Mesenchymal stem cell (in vitro differentiated cells and primary cell): ENCODE results near the gene RCC2.
"Not testable (repeated sequence)": the region's sequence is repeated elsewhere in the genome, so short reads cannot be mapped to it uniquely, and the experiment has no call there.

Source experiments
- DNase-seq: peaks from one replicate; pipeline ENCODE4 v3.0.0-alpha.2; 2013
- H2AFZ ChIP-seq: one replicate; pipeline ENCODE4 v1.6.1; 2013; ENCODE audit warnings: low read depth, mild to moderate bottlenecking, control low read depth, inconsistent platforms, low read length, moderate library complexity
- H2AK5ac ChIP-seq: 2 replicates; pipeline ENCODE4 v1.6.1; 2013; ENCODE audit warnings: low read length, moderate library complexity, mild to moderate bottlenecking, inconsistent platforms; ENCODE audit not compliant: severe bottlenecking
- H2BK120ac ChIP-seq: one replicate; pipeline ENCODE4 v1.6.1; 2013; ENCODE audit warnings: low read depth, mild to moderate bottlenecking, inconsistent platforms, low read length, moderate library complexity
- H2BK12ac ChIP-seq, 2 experiments: one replicate each; pipeline ENCODE4 v1.6.1; 2013; ENCODE audit warnings: inconsistent platforms in 2 of 2, low read length in 2 of 2, mild to moderate bottlenecking in 2 of 2, moderate library complexity in 2 of 2, control low read depth in 1 of 2
- H2BK15ac ChIP-seq: one replicate; pipeline ENCODE4 v1.6.1; 2013; ENCODE audit warnings: mild to moderate bottlenecking, low read depth, inconsistent platforms; ENCODE audit not compliant: poor library complexity, severe bottlenecking
- H2BK5ac ChIP-seq: 2 replicates; pipeline ENCODE4 v1.6.1; 2013; ENCODE audit warnings: low read depth, mild to moderate bottlenecking, low read length, control low read depth, inconsistent platforms; ENCODE audit not compliant: poor library complexity, severe bottlenecking
- H3K14ac ChIP-seq, 2 experiments: one replicate each; pipeline ENCODE4 v1.6.1; 2013; ENCODE audit warnings: inconsistent platforms in 2 of 2, low read length in 2 of 2, control low read depth in 1 of 2, mild to moderate bottlenecking in 1 of 2, moderate library complexity in 1 of 2
- H3K18ac ChIP-seq, 2 experiments: one replicate each; pipeline ENCODE4 v1.6.1; 2013; ENCODE audit warnings: inconsistent platforms in 2 of 2, low read length in 2 of 2, control low read depth in 1 of 2, low read depth in 1 of 2, mild to moderate bottlenecking in 1 of 2
- H3K23ac ChIP-seq, 2 experiments: one replicate each; pipeline ENCODE4 v1.6.1; 2013; ENCODE audit warnings: inconsistent platforms in 2 of 2, low read length in 2 of 2, mild to moderate bottlenecking in 2 of 2, moderate library complexity in 2 of 2, control low read depth in 1 of 2
- H3K27ac ChIP-seq: 2 replicates; pipeline ENCODE4 v1.5.1; 2013; ENCODE audit warnings: mild to moderate bottlenecking, moderate library complexity, low read length, control low read depth, inconsistent platforms; ENCODE audit not compliant: poor library complexity, severe bottlenecking
- H3K27me3 ChIP-seq, 2 experiments: 2 replicates each; pipeline versions ENCODE4 v1.6.1 to v1.7.0; 2013; ENCODE audit warnings: low read length in 2 of 2, mild to moderate bottlenecking in 2 of 2, moderate library complexity in 2 of 2, control low read depth in 1 of 2, inconsistent platforms in 1 of 2; ENCODE audit not compliant: control insufficient read depth in 1 of 2, insufficient read depth in 1 of 2
- H3K36me3 ChIP-seq, 2 experiments: 2 replicates each; pipeline versions ENCODE4 v1.6.1 to v1.7.0; 2013; ENCODE audit warnings: low read length in 2 of 2, control low read depth in 1 of 2, inconsistent platforms in 1 of 2, low read depth in 1 of 2, mild to moderate bottlenecking in 1 of 2; ENCODE audit not compliant: insufficient read depth in 2 of 2, control insufficient read depth in 1 of 2
- H3K4ac ChIP-seq, 2 experiments: one replicate each; pipeline ENCODE4 v1.6.1; 2013; ENCODE audit warnings: inconsistent platforms in 2 of 2, low read length in 2 of 2, mild to moderate bottlenecking in 2 of 2, moderate library complexity in 2 of 2, control low read depth in 1 of 2, low read depth in 1 of 2
- H3K4me1 ChIP-seq: 2 replicates; pipeline ENCODE4 v1.6.1; 2013; ENCODE audit warnings: low read depth, low read length, control low read depth; ENCODE audit not compliant: control insufficient read depth, insufficient read depth
- H3K4me2 ChIP-seq: 2 replicates; pipeline ENCODE4 v1.6.1; 2013; ENCODE audit warnings: low read length, mild to moderate bottlenecking, inconsistent platforms; ENCODE audit not compliant: poor library complexity, severe bottlenecking
- H3K4me3 ChIP-seq, 2 experiments: 2 replicates each; pipeline versions ENCODE4 v1.5.1 to v1.7.0; 2013; ENCODE audit warnings: low read length in 2 of 2, mild to moderate bottlenecking in 2 of 2, control low read depth in 1 of 2, low read depth in 1 of 2; ENCODE audit not compliant: insufficient read depth in 1 of 2
- H3K79me1 ChIP-seq: replicated peaks from 2 replicates; pipeline ENCODE4 v1.6.1; 2013; ENCODE audit warnings: mild to moderate bottlenecking, control low read depth, low read length, inconsistent platforms; ENCODE audit not compliant: poor library complexity, severe bottlenecking
- H3K9ac ChIP-seq: 2 replicates; pipeline ENCODE4 v1.7.0; 2013; ENCODE audit warnings: mild to moderate bottlenecking, low read length, moderate library complexity
- H3K9me3 ChIP-seq: 2 replicates; pipeline ENCODE4 v1.7.0; 2013; ENCODE audit warnings: mild to moderate bottlenecking, low read length; ENCODE audit not compliant: control insufficient read depth
- H4K8ac ChIP-seq: one replicate; pipeline ENCODE4 v1.6.1; 2013; ENCODE audit warnings: inconsistent platforms, mild to moderate bottlenecking, low read length, moderate library complexity
- H4K91ac ChIP-seq: one replicate; pipeline ENCODE4 v1.6.1; 2013; ENCODE audit warnings: mild to moderate bottlenecking, low read length, inconsistent platforms
- WGBS: methylation state at CpG from one replicate; pipeline ENCODE4 v1.1.7; 2013; ENCODE audit warnings: mixed read lengths; 5-methylcytosine and 5-hydroxymethylcytosine counted together

RCC2 gene

DNA sequence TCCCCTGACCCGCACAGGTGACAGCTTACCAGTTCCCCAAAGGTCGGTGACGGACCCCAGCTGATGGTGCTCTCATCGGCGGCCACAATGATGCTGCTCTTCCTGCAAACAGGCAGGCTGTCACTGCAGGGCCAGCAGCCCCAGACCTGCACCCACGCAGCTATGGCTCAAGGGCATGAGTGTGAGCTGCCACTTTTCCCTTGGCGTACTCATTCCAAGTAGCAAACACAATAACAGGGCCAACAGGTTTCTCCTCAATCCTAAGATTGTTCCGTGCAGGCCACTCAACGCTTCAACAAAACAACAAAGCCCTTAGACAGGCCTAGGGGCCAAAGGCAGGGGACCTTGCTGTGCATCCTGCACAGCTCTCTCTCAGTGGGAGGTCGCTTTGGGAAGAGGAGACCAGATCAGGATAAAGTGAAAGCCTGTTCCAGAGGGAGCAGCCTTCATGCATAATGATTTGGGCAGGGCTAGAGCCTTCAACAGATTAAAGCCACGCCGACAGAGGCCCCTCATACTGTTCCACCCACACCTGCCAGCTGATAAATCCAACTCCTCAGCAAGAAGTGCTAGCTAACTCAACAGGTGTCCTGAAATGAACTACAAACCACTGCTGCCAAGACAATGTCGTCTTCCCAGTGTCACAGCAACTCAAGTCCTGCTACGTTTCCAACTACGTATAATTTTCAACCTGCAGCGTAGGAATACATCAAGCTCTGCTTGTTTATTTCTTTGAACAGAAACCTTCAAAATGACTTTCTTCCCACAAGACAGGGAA lies 27.2 kb downstream of the RCC2 start:
- DNase-seq = no peak
- Histone ChIP-seq H3K4me3 (no peak overlapping the region), H2BK12ac (no peak overlapping the region), H3K14ac (no peak overlapping the region), H2BK15ac (no peak overlapping the region), H3K23ac (no peak overlapping the region), H4K91ac (no peak overlapping the region), H2BK120ac (no peak overlapping the region), H3K36me3 (peaks cover 84 to 98% of the 10 kb centered on the region in 2 experiments), H3K4ac (no peak overlapping the region), H2AFZ (no peak overlapping the region), H2BK5ac (no peak overlapping the region), H3K4me2 (no peak overlapping the region), H3K18ac (no peak overlapping the region), H2AK5ac (no peak overlapping the region), H3K27ac (no peak overlapping the region), H3K4me1 (peaks cover 13% of the 10 kb centered on the region), H4K8ac (no peak overlapping the region), H3K27me3 (no peaks in the 10 kb centered on the region), H3K79me1 (peaks cover 57% of the 10 kb centered on the region), H3K9me3 (no peaks in the 10 kb centered on the region), H3K9ac (no peak overlapping the region)
- 96% methylated on average over 16 of the region's 16 CpGs for WGBS

DNA sequence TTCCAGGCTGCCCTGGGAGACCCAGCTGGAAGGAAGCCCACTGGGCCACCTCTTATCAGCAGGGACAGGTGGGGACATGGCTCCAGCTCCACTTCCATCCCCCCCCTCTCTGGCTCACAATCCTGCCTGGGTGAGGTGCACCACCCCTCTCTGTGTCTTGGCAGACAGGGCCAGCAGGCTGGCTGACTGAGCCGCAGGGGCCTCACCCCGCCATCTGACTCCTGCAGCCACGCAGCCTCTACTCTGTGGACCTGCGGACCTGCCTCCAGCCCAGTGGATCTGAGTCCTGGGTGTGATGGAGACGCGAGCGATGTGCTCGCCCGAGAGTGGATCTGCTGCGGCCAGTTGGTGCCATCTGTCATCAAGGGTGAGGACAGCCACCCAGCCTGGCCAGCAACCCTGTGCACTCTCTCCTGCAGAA lies 30.1 kb downstream of the RCC2 start:
- H2BK15ac ChIP-seq = no peak overlapping the region
- H3K4me3 ChIP-seq = no peak overlapping the region
- WGBS = 98% methylated on average over 10 of the region's 10 CpGs
- H3K27ac ChIP-seq = no peak overlapping the region
- H3K18ac ChIP-seq = no peak overlapping the region
- peaks cover 76 to 79% of the 10 kb centered on the region in 2 experiments for H3K36me3 ChIP-seq
- H4K91ac ChIP-seq = no peak overlapping the region
- H2BK120ac ChIP-seq = no peak overlapping the region
- H4K8ac ChIP-seq = no peak overlapping the region
- no peak overlapping the region for H3K14ac ChIP-seq
- H3K23ac ChIP-seq = no peak overlapping the region
- H3K4me2 ChIP-seq = no peak overlapping the region
- no peak overlapping the region for H3K4ac ChIP-seq
- H2BK5ac ChIP-seq = no peak overlapping the region
- H3K27me3 ChIP-seq = no peaks in the 10 kb centered on the region
- no peak for DNase-seq
- peaks cover 23% of the 10 kb centered on the region for H3K4me1 ChIP-seq
- H3K9ac ChIP-seq = no peak overlapping the region
- H2AFZ ChIP-seq = no peak overlapping the region
- no peak overlapping the region for H2BK12ac ChIP-seq
- H3K9me3 ChIP-seq = no peaks in the 10 kb centered on the region
- no peak overlapping the region for H2AK5ac ChIP-seq
- H3K79me1 ChIP-seq = peaks cover 48% of the 10 kb centered on the region

DNA sequence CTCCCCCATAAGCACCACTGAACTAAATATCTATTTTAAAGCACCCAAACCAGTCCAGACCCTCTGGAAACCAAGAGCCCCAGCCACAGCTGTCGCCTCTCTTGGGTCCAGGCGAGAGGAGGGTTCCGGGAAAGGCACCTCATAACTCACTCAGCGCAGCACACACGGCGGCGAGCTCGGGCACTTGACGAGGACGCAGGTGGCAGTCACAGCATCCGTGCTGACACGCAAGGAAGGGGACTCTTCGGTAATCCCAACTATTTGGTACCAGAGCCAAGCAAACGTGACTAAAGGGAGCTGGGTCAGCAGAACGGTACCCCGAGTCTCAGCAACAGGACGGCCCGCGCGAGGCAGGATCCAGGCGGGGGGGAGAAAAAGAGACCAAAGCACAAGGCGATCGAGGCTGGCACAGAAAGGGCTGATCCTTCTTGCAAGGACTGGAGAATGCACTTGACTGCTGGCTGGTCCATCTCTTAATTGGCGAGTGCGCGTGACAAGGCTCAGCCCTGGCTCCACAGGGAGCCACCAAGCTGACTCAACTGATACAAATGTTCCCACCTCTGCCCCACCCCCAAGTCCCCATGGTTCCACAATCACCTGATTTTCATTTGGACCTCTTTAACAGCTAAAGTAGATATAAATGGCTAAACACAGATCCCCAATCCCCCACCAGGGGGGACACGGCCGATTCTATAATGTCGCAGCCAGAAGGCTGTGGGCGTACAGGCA lies 31.5 kb downstream of the RCC2 start:
- H3K4me2 ChIP-seq, H2BK120ac ChIP-seq, H3K18ac ChIP-seq, H2BK5ac ChIP-seq, H3K4ac ChIP-seq, H2BK15ac ChIP-seq, DNase-seq, H3K9ac ChIP-seq, H3K23ac ChIP-seq, H3K14ac ChIP-seq, H4K8ac ChIP-seq, H2BK12ac ChIP-seq, H3K27ac ChIP-seq, H2AK5ac ChIP-seq, H3K27me3 ChIP-seq, H3K4me3 ChIP-seq, H2AFZ ChIP-seq, H3K9me3 ChIP-seq, H4K91ac ChIP-seq: not testable (repeated sequence)
- 96% methylated on average over 30 of the region's 30 CpGs for WGBS
- Histone ChIP-seq H3K4me1 (peaks cover 25% of the 10 kb centered on the region), H3K36me3 (peaks cover 63 to 66% of the 10 kb centered on the region in 2 experiments), H3K79me1 (peaks cover 41% of the 10 kb centered on the region)

DNA sequence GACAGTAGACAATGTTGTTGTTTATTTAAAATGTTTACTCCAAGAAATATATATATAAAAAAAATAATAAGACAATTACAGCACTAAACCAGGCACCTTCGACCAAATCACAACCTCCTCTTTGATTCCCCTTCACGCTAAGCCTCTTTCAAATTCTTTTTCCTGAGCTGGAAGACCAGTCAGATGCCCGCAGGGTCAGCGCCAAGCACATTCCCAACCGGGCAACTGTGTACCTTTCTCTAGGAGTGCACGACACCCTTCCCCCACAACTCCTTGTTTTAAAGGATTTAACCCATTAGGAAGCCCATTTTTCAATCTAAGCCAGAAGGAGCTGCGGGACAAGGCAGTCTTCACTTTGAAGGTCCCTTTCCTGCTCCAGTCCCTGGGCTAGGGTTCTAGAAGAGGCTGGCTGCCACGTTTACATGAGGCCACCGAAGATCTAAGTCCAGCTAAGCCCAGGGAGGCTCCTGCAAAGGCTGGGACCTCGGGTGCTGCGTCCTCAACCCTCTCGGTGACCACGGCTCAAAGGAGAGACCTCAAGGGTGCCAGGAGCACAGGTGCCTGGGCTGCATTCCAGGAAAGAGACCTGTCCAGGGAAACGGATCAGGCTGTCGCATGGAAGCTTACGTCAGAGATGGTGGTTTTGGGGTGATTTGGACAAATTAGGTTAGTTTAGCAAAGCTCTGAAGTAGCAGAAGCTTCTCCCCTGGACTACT lies 32.6 kb downstream of the RCC2 start:
- H2BK120ac ChIP-seq, H3K4me2 ChIP-seq, H2BK12ac ChIP-seq, H2AFZ ChIP-seq, H3K9ac ChIP-seq, H3K23ac ChIP-seq, H3K18ac ChIP-seq, H2AK5ac ChIP-seq, DNase-seq, H4K91ac ChIP-seq, H3K27me3 ChIP-seq, H3K4me3 ChIP-seq, H3K27ac ChIP-seq, H2BK5ac ChIP-seq, H3K14ac ChIP-seq, H3K4ac ChIP-seq, H3K9me3 ChIP-seq, H2BK15ac ChIP-seq: not testable (repeated sequence)
- peaks cover 52 to 55% of the 10 kb centered on the region in 2 experiments for H3K36me3 ChIP-seq
- H3K4me1 ChIP-seq = peaks cover 25% of the 10 kb centered on the region
- WGBS = 92% methylated on average over 16 of the region's 16 CpGs
- peak overlapping the region; percentile 47 for H4K8ac ChIP-seq
- peaks cover 32% of the 10 kb centered on the region for H3K79me1 ChIP-seq
